Caki2 (cell line): Measurements from ENCODE around the gene NRG2. TPM values are rescaled to one million over a fixed set of nuclear protein-coding genes. Genes with fewer than 3 reads are reported as not detected.
A peak's percentile ranks its signal among the peaks of the same experiment; 100 is the strongest.

ENCODE experiments used
- DNase-seq: peaks from one replicate; pipeline ENCODE4 v3.0.0-alpha.2; 2015; ENCODE audit warnings: low read depth
- in situ Hi-C: cut with HindIII; loops from 2 replicates; pipeline ENCODE4 v1.10.0; 2016; ENCODE audit warnings: low sequenced_read_pairs, low pct_unique_long_range_greater_than_20kb, mixed read lengths
- total RNA-seq: library from RNA; depleted of rRNA; stranded (reverse); fragments of >200 nt; shearing (Covaris generic); gene quantifications from 2 replicates; pipeline ENCODE4 v1.2.3, GENCODE V29; 2014; ENCODE audit warnings: low replicate concordance

Gene NRG2
- total RNA-seq, 1 experiment from 2014 or later = 6.8 TPM

GRCh38 chr5:139847091-139847490 is 196.0 kb downstream of the NRG2 start:
- no peak for DNase-seq
- in situ Hi-C loops = no loop called here

GRCh38 chr5:139845846-139846681 is 197.0 kb downstream of the NRG2 start:
- in situ Hi-C loops = no loop called here
- DNase-seq = no peak

- DNase-seq = peak; percentile 21
- in situ Hi-C loops = no loop called here
Measured at GRCh38 chr5:139844472-139845145, 198.5 kb downstream of the NRG2 start.

GRCh38 chr5:139843991-139844390 is 199.1 kb downstream of the NRG2 start:
- in situ Hi-C loops = no loop called here
- DNase-seq = no peak

- no peak for DNase-seq
- in situ Hi-C loops = no loop called here
Measured at GRCh38 chr5:139842321-139842720, 200.8 kb downstream of the NRG2 start.

- no peak for DNase-seq
- in situ Hi-C loops = no loop called here
Measured at GRCh38 chr5:139841549-139841948, 201.6 kb downstream of the NRG2 start.

DNA sequence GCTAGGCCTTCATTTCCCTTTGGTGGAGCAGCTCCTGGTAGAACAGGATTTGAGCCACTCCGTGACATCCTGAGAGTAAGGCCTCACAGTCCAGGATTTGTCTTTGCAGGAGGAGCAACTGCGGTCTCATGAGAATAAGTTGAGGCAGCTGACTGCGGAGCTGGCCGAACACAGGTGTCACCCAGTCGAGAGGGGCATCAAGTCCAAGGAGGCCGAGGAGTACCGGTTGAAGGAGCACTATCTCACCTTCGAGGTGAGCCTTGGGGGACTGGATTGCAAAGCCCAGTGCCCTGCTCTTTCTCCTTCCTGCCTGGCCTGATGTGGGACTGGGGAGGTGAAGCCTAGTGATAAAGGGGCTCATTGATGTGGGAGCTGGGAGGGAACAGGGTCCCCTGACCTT is 203.2 kb downstream of the NRG2 start:
- in situ Hi-C loops = no loop called here
- DNase-seq = no peak

DNA sequence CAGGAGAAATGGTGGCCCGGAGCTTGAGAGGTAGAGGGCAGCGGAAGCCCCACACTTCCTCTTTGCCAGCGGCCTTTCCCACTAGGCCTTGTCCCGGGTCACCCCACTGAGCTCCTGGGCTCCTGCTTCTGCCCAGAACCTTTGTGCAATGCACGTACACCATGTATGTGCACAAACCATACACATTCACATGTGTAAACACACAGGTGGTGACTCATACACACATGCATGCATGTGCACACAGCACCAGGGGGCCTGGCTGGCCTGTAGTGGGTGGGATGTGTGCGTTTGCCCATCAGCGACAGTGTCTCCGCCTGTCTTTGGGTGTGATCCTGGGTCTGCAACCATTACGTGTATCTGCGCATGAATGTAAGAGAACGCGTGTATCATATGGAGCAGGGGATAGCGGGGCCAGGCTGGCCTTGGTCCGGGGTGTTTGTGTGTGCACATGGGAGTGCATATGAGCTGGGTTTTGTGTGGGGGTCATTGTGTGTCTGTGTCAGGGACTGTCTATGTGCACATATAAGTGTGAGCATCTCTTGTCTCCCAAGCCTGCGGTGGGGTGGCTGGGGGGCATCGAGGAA is 203.8 kb downstream of the NRG2 start:
- in situ Hi-C loops = no loop called here
- DNase-seq = no peak

DNA sequence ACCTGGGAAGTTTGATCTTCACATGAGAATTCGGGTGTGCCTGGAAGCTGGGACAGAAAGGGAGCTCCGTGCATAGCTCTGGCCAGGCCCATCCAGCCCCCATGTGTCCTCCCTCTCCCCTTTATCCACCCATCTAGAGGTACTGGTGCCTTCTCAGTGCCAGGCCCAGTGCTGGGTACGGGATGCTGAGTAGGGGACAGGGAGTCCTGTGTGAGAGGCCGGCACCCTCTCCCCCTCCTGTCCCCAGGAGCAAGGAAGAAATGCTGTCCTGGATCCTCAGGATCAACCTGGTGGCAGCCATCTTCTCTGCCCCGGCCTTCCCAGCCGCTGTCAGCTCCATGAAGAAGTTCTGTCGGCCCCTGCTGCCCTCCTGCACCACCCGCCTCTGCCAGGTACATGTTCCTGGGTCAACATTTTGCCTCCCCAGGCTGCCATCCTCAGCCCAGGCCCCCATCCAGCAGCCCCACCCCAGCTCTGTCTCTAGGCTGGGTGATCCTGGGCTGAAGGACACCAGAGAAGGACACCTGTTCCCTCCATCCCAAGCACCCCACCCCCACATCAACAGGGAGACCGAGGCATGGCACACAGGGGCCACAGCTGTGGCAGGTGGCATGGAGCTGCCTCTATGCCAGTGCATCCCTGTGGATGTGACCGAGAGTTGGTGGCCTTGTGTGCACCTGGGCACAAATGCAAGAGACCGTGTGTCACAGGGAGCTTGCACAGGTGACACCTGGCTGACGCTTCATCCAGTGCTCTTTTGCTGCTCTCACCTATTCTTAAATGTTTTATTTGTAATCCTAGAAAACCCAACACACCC is 204.5 kb downstream of the NRG2 start:
- in situ Hi-C loops = no loop called here
- DNase-seq = no peak

DNA sequence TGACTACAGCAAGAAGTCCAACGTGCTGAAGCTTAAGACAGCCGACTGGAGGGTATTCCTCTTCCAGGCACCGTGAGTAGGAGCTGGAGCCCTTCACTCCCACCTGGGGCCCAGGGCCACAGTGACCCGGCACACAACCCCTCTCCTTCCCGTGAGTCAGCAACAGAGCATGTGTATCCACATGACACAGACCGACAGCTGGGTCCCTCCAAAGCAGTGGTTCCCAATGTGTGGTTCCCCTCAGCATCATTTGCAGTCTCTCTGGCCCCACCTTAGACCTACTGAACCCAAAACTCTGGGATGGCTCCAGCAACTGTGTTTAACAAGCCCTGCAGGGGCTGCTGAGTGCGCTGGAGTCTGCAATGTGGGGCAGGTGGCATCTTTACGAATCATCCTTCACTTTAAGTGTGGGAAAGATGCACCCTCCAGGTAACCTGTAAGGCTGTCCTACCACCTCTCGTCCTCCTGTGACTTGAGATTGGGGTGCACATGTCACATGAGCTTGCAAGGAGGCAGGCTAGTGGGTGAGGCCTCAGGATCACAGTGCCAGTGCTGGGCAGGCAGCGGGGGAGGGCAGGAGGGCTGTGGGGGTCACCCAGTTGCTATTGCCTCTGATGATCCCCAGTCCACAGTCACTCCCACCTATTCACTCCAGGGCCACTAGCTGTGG is 205.3 kb downstream of the NRG2 start:
- DNase-seq = no peak
- in situ Hi-C loops = no loop called here

GRCh38 chr5:139836469-139837208 is 206.5 kb downstream of the NRG2 start:
- no peak for DNase-seq
- in situ Hi-C loops = no loop called here

GRCh38 chr5:139835656-139836055 is 207.4 kb downstream of the NRG2 start:
- DNase-seq = no peak
- in situ Hi-C loops = no loop called here

DNA sequence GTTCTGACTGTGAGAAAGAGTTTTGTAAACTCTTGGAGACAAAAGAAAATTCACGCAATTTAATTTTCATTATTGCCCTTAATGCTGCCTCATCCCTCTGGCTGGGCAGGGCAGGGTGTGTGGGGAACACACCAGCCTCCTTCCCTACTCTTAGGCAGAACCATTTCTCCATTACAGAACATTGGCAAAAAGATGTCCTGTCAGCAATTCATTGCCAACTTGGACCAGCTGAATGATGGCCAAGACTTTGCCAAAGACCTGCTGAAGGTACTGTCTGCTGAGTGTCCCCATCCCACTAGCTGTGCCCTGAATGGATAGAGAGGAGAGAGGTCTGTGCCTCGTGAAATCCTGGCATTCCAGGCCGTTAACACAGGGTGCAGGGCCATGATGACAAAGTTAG is 209.6 kb downstream of the NRG2 start:
- in situ Hi-C loops = no loop called here
- no peak for DNase-seq

DNA sequence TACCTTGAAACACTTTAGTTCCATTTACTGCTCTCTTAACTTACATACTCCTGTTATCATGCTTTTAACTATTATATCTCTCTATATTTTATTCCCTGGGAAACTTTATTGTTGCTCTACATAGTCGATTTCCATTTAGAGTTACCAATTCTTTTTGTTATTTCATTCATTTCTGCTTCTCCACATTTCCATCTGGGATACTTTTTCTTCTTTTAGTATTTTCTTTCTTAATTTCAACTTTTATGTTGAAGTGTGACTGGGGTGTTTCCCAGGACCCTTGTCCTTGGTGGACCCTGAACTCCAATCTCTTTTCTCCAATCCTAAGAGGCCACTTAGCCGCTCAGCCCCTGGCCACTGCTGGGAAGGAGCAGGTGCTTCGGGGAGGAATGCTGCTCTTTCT is 211.5 kb downstream of the NRG2 start:
- no peak for DNase-seq
- in situ Hi-C loops = no loop called here

GRCh38 chr5:139829471-139829870 is 213.6 kb downstream of the NRG2 start:
- DNase-seq = no peak
- in situ Hi-C loops = no loop called here

- in situ Hi-C loops = no loop called here
- no peak for DNase-seq
Measured at GRCh38 chr5:139828207-139828895, 214.7 kb downstream of the NRG2 start.

GRCh38 chr5:139825690-139826089 is 217.4 kb downstream of the NRG2 start:
- in situ Hi-C loops = no loop called here
- DNase-seq = no peak
